Liver (tissue), 9 donors: Measurements from ENCODE around the gene COMMD6. TPM values are rescaled to one million over a fixed set of nuclear protein-coding genes. Genes with fewer than 3 reads are reported as not detected.

ENCODE experiments used
- DNase-seq: peaks from one replicate; pipeline ENCODE4 v3.0.0-alpha.2; 2017; ENCODE audit warnings: low spot score
- H3K27ac ChIP-seq, 2 donors: one replicate each; pipeline ENCODE4 v1.7.0; 2013; ENCODE audit warnings: inconsistent platforms in 2 of 2, low read length in 2 of 2, control low read depth in 1 of 2, low read depth in 1 of 2, mild to moderate bottlenecking in 1 of 2
- H3K27me3 ChIP-seq, 4 donors: one replicate each; pipeline versions ENCODE4 v1.6.1 to v1.7.0; 2013; ENCODE audit warnings: low read length in 3 of 4, inconsistent platforms in 1 of 4, mild to moderate bottlenecking in 1 of 4, moderate library complexity in 1 of 4; ENCODE audit not compliant: control insufficient read depth in 4 of 4, insufficient read depth in 4 of 4
- H3K36me3 ChIP-seq, 4 donors: one replicate each; pipeline versions ENCODE4 v1.6.1 to v1.7.0; 2013; ENCODE audit warnings: low read length in 3 of 4, mild to moderate bottlenecking in 3 of 4, low read depth in 1 of 4, moderate library complexity in 1 of 4; ENCODE audit not compliant: control insufficient read depth in 4 of 4, insufficient read depth in 3 of 4
- H3K4me1 ChIP-seq, 4 donors: one replicate each; pipeline versions ENCODE4 v1.6.1 to v1.7.0; 2013; ENCODE audit warnings: low read length in 3 of 4, mild to moderate bottlenecking in 3 of 4, moderate library complexity in 1 of 4; ENCODE audit not compliant: control insufficient read depth in 4 of 4, insufficient read depth in 4 of 4
- H3K4me3 ChIP-seq, 3 donors: one replicate each; pipeline versions ENCODE4 v1.6.1 to v1.7.0; 2013; ENCODE audit warnings: low read length in 3 of 3, control low read depth in 1 of 3, low read depth in 1 of 3, mild to moderate bottlenecking in 1 of 3
- H3K9ac ChIP-seq, 2 donors: one replicate each; pipeline ENCODE4 v1.7.0; 2013; ENCODE audit warnings: low read length in 2 of 2, mild to moderate bottlenecking in 2 of 2, moderate library complexity in 2 of 2, control low read depth in 1 of 2, low read depth in 1 of 2
- H3K9me3 ChIP-seq, 4 donors: one replicate each; pipeline versions ENCODE4 v1.6.1 to v1.7.0; 2013; ENCODE audit warnings: low read length in 3 of 4; ENCODE audit not compliant: control insufficient read depth in 4 of 4
- ATF3 ChIP-seq: IDR thresholded peaks from 2 replicates; pipeline ENCODE4 v1.6.1; 2016; ENCODE audit warnings: antibody characterized with exemption
- CTCF ChIP-seq: fragments of 150-350 bp; IDR thresholded peaks from 2 replicates; pipeline ENCODE4 v1.5.1; 2017; ENCODE audit warnings: improper control_type of control experiment, low read depth, low read length; ENCODE audit not compliant: missing input control
- EGR1 ChIP-seq, 2 donors: IDR thresholded peaks; 2 replicates each; pipeline ENCODE4 v1.6.1; 2016 to 2018; ENCODE audit warnings: antibody characterized with exemption in 2 of 2, low read depth in 2 of 2
- FOXA1 ChIP-seq: IDR thresholded peaks from 2 replicates; pipeline ENCODE4 v1.6.1; 2016; ENCODE audit warnings: antibody characterized with exemption
- FOXA2 ChIP-seq: IDR thresholded peaks from 2 replicates; pipeline ENCODE4 v1.6.1; 2016; ENCODE audit warnings: antibody characterized with exemption
- GABPA ChIP-seq, 2 donors: IDR thresholded peaks in 1 of 2; conservative IDR thresholded peaks in 1 of 2; 2 replicates each; pipeline ENCODE4 v1.6.1; 2016; ENCODE audit warnings: antibody characterized with exemption in 2 of 2, mild to moderate bottlenecking in 1 of 2, moderate library complexity in 1 of 2
- HNF4A ChIP-seq, 2 donors: conservative IDR thresholded peaks; 2 replicates each; pipeline ENCODE4 v1.6.1; 2016; ENCODE audit warnings: antibody characterized with exemption in 2 of 2, mild to moderate bottlenecking in 2 of 2
- HNF4G ChIP-seq: IDR thresholded peaks from 2 replicates; pipeline ENCODE4 v1.6.1; 2016; ENCODE audit warnings: antibody characterized with exemption
- JUND ChIP-seq, 2 donors: IDR thresholded peaks; 2 replicates each; pipeline ENCODE4 v1.6.1; 2016; ENCODE audit warnings: antibody characterized with exemption in 2 of 2
- MAX ChIP-seq: IDR thresholded peaks from 2 replicates; pipeline ENCODE4 v1.6.1; 2016; ENCODE audit warnings: antibody characterized with exemption
- NR2F2 ChIP-seq: IDR thresholded peaks from 2 replicates; pipeline ENCODE4 v1.6.1; 2016; ENCODE audit warnings: antibody characterized with exemption
- RAD21 ChIP-seq, 2 donors: IDR thresholded peaks; 2 replicates each; pipeline ENCODE4 v1.6.1; 2016; ENCODE audit warnings: antibody characterized with exemption in 2 of 2, mild to moderate bottlenecking in 2 of 2
- REST ChIP-seq: IDR thresholded peaks from 2 replicates; pipeline ENCODE4 v1.6.1; 2016; ENCODE audit warnings: antibody characterized with exemption, mild to moderate bottlenecking
- RXRA ChIP-seq, 2 donors: IDR thresholded peaks; 2 replicates each; pipeline ENCODE4 v1.6.1; 2017 to 2018; ENCODE audit warnings: antibody characterized with exemption in 2 of 2, mild to moderate bottlenecking in 1 of 2
- SP1 ChIP-seq: IDR thresholded peaks from 2 replicates; pipeline ENCODE4 v1.6.1; 2018; ENCODE audit warnings: antibody characterized with exemption, mild to moderate bottlenecking
- TAF1 ChIP-seq: conservative IDR thresholded peaks from 2 replicates; pipeline ENCODE4 v1.6.1; 2016; ENCODE audit warnings: antibody characterized with exemption, mild to moderate bottlenecking
- YY1 ChIP-seq: IDR thresholded peaks from 2 replicates; pipeline ENCODE4 v1.6.1; 2016; ENCODE audit warnings: antibody characterized with exemption, mild to moderate bottlenecking
- ZBTB33 ChIP-seq: IDR thresholded peaks from 2 replicates; pipeline ENCODE4 v1.6.1; 2016; ENCODE audit warnings: antibody characterized with exemption
- WGBS: extraction: QIAGEN DNeasy Blood & Tissue Kit; methylation state at CpG from one replicate; pipeline ENCODE4 v1.1.7; 2013; 5-methylcytosine and 5-hydroxymethylcytosine counted together
- polyA plus RNA-seq, 2 donors: library from polyadenylated mRNA; stranded (reverse) in 1 of 2; unstranded in 1 of 2; fragments of 200-250 nt in 1 of 2; fragments of >200 nt in 1 of 2; fragmentation: Nextera tagmentation in 1 of 2; extraction: Ambion mirVana in 1 of 2; gene quantifications; one replicate each; pipeline versions ENCODE4 v1.2.1 to v1.2.3, GENCODE V29; 2013 to 2015
- total RNA-seq, 2 donors: library from RNA; depleted of rRNA; stranded (reverse); fragments of >200 nt; gene quantifications; one replicate each; pipeline ENCODE4 v1.2.3, GENCODE V29; 2014
- donor health status: healthy.
- donor health status: healthy.
- donor health status: healthy.
- donor health status: healthy.
- donor health status: healthy.

The COMMD6 gene
- total and polyA plus RNA-seq, 4 donors, result 10.1 to 149 (median 44.4) TPM

GRCh38 chr13:75506018-75506417, 31.6 kb downstream of the COMMD6 start:
- no peaks in the 10 kb centered on the region for H3K27me3 ChIP-seq
- TF ChIP-seq GABPA (IDR thresholded peaks at IDR 0.05 in 1 of 2, conservative IDR thresholded peaks at IDR 0.05 in 1 of 2) (no peak), JUND (IDR thresholded peaks at IDR 0.05) (no peak), ATF3 (no peak), MAX (no peak), FOXA1 (no peak), HNF4G (no peak), HNF4A (conservative IDR thresholded peaks at IDR 0.05) (no peak), EGR1 (IDR thresholded peaks at IDR 0.05; ENCODE audit: low read depth in 2 of 2) (no peak), YY1 (no peak), CTCF (no peak), RXRA (IDR thresholded peaks at IDR 0.05) (no peak), FOXA2 (no peak), NR2F2 (no peak), REST (no peak), RAD21 (IDR thresholded peaks at IDR 0.05) (no peak), SP1 (no peak), ZBTB33 (no peak), TAF1 (no peak)
- H3K4me3 ChIP-seq, result no peak overlapping the region
- H3K9me3 ChIP-seq, result no peaks in the 10 kb centered on the region
- H3K27ac ChIP-seq, result no peak overlapping the region
- no peaks in the 10 kb centered on the region for H3K4me1 ChIP-seq
- WGBS, result 95% methylated on average over 1 of the region's 1 CpG
- no peak overlapping the region for H3K9ac ChIP-seq
- no peaks in the 10 kb centered on the region for H3K36me3 ChIP-seq
- no peak for DNase-seq
